Keratinocyte (primary cell): Measurements from ENCODE around the gene REV1.

Experiments used
- CTCF ChIP-seq, 3 experiments: IDR thresholded peaks in 1 of 3; conservative IDR thresholded peaks in 1 of 3; optimal IDR thresholded peaks in 1 of 3; 2 replicates in 2 of 3; 3 replicates in 1 of 3; pipeline versions ENCODE3 to v1.5.1; 2011; ENCODE audit warnings: low read length in 3 of 3, mild to moderate bottlenecking in 3 of 3, moderate library complexity in 2 of 3, control low read depth in 1 of 3, inconsistent platforms in 1 of 3; ENCODE audit not compliant: insufficient read depth in 2 of 3; ENCODE audit errors: extremely low read depth in 1 of 3
- EZH2 ChIP-seq: IDR thresholded peaks from one replicate; pipeline ENCODE4 v1.6.1; 2012; ENCODE audit warnings: inconsistent platforms, mild to moderate bottlenecking, low read length, moderate library complexity

- TF ChIP-seq CTCF (optimal IDR thresholded peaks at IDR 0.05 in 1 of 3, IDR thresholded peaks at IDR 0.05 in 1 of 3, conservative IDR thresholded peaks at IDR 0.05 in 1 of 3; ENCODE audit: extremely low read depth in 1 of 3, insufficient read depth in 2 of 3, low read length in 3 of 3) (peak; percentile 56 to 81 (median 64)), EZH2 (no peak)
Measured at GRCh38 chr2:99489761-99490622, at the start of gene REV1.
